Heart left ventricle (tissue), 13 donors: ENCODE results near the gene MRPL22.

Experiments used
- CTCF ChIP-seq, 12 donors: fragments of 200-600 bp; sonication (generic) in 4 of 12; IDR thresholded peaks; one replicate each; pipeline versions ENCODE4 v1.5.0 to v1.8.0; 2018 to 2022; ENCODE audit warnings: antibody characterized with exemption in 12 of 12, mild to moderate bottlenecking in 5 of 12
- POLR2A ChIP-seq, 2 donors: fragments of 450-650 bp; IDR thresholded peaks; one replicate each; pipeline ENCODE4 v1.6.1; 2017; ENCODE audit warnings: antibody characterized with exemption in 2 of 2, mild to moderate bottlenecking in 2 of 2, moderate library complexity in 2 of 2
- donor health status: ischemic (EF 13 %, LVEDD 7.1; RV severe dilation, severe dysfunction).
- donor health status: DM: no; HTN: yes; CAD: no.
- donor health status: DM: no; HTN: no; CAD: no.
- donor health status: ischemic (EF 25% LVEDD 6.9; RV normal size, moderate dysfunction).
- donor health status: ischemic (EF 25% LVEDD 5.7; RV mildly dilated, moderate dysfunction).
- donor health status: ischemic (EF 35%, LVEDD 5.7; RV mildly dilated, moderate dysfunction).
- donor health status: nonischemic (EF 11% LVEDD 7.7; RV severe dilation, severe dysfunction).
- donor health status: DM: yes; HTN: yes; CAD: no.
- donor health status: PGD.
- donor health status: ischemic (EF 29% LVEDD 5.4; RV normal size, mild dysfunction).
- donor health status: nonischemic (EF 23%, LVEDD 6.1; RV moderate dilation, normal function).

GRCh38 chr5:154999865-155000264 is 59.0 kb downstream of the MRPL22 start:
- no peak for TF ChIP-seq POLR2A (IDR thresholded peaks at IDR 0.05)
- TF ChIP-seq CTCF (IDR thresholded peaks at IDR 0.05) = no peak
